Astrocyte of the cerebellum (primary cell): ENCODE measurements around the gene PPP2R5C.

ENCODE experiments used
- DNase-seq: peaks from one replicate; pipeline ENCODE4 v3.0.0-alpha.2; 2011; ENCODE audit warnings: low read depth
- H3K4me3 ChIP-seq: 2 replicates; pipeline ENCODE4 v1.5.1; 2011; ENCODE audit warnings: mild to moderate bottlenecking, low read depth, low read length, moderate library complexity
- CTCF ChIP-seq: IDR thresholded peaks from 2 replicates; pipeline ENCODE4 v1.5.1; 2012; ENCODE audit warnings: low read length, low read depth, moderate library complexity, mild to moderate bottlenecking; ENCODE audit errors: missing control alignments
- in situ Hi-C: cut with HindIII; loops from 2 replicates; pipeline ENCODE4 v1.10.0; 2017; ENCODE audit warnings: low sequenced_read_pairs

Gene PPP2R5C

GRCh38 chr14:101870273-101870939 is 108.9 kb downstream of the PPP2R5C start:
- no peak overlapping the region for H3K4me3 ChIP-seq
- no peak for TF ChIP-seq CTCF
- in situ Hi-C loops: no loop called here
- no peak for DNase-seq

GRCh38 chr14:101872346-101872745 is 110.8 kb downstream of the PPP2R5C start:
- in situ Hi-C loops: no loop called here
- H3K4me3 ChIP-seq: no peak overlapping the region
- DNase-seq: no peak
- TF ChIP-seq CTCF: no peak

- in situ Hi-C loops: no loop called here
Measured at GRCh38 chr14:101873076-101873825, 111.7 kb downstream of the PPP2R5C start.

GRCh38 chr14:101873991-101874390 is 112.5 kb downstream of the PPP2R5C start:
- in situ Hi-C loops: no loop called here
- TF ChIP-seq CTCF: no peak
- H3K4me3 ChIP-seq: no peak overlapping the region
- no peak for DNase-seq

More at GRCh38 chr14:101873076-101873825, 111.7 kb downstream of the PPP2R5C start:
- no peak for TF ChIP-seq CTCF
- DNase-seq: no peak
- H3K4me3 ChIP-seq: no peak overlapping the region

- in situ Hi-C loops: no loop called here
- H3K4me3 ChIP-seq: no peak overlapping the region
- TF ChIP-seq CTCF: no peak
Measured at GRCh38 chr14:101875041-101875726, 113.7 kb downstream of the PPP2R5C start.

GRCh38 chr14:101875727-101876554 is 114.4 kb downstream of the PPP2R5C start:
- no peak for TF ChIP-seq CTCF
- no peak overlapping the region for H3K4me3 ChIP-seq
- DNase-seq: no peak
- in situ Hi-C loops: no loop called here

More at GRCh38 chr14:101875041-101875726, 113.7 kb downstream of the PPP2R5C start:
- DNase-seq: no peak
